Suprapubic skin (tissue), 4 donors: Measurements from ENCODE around the gene FZD1. TPM values are rescaled to one million over a fixed set of nuclear protein-coding genes. Genes with fewer than 3 reads are reported as not detected.

Source experiments
- DNase-seq, 2 donors: peaks; one replicate each; pipeline ENCODE4 v3.0.0-alpha.2; 2019; ENCODE audit warnings: low spot score in 2 of 2
- H3K27ac ChIP-seq: fragments of 200-600 bp; sonication (generic); one replicate; pipeline ENCODE4 v1.5.1; 2019
- H3K27me3 ChIP-seq: fragments of 200-600 bp; sonication (generic); one replicate; pipeline ENCODE4 v1.5.1; 2019
- H3K36me3 ChIP-seq: fragments of 200-600 bp; sonication (generic); one replicate; pipeline ENCODE4 v1.5.1; 2019
- H3K4me1 ChIP-seq: fragments of 200-600 bp; sonication (generic); one replicate; pipeline ENCODE4 v1.5.1; 2019
- H3K4me3 ChIP-seq: fragments of 200-600 bp; sonication (generic); one replicate; pipeline ENCODE4 v1.5.1; 2019; ENCODE audit warnings: mild to moderate bottlenecking
- H3K9me3 ChIP-seq: fragments of 200-600 bp; sonication (generic); one replicate; pipeline ENCODE4 v1.5.1; 2019
- CTCF ChIP-seq, 2 donors: fragments of 200-600 bp in 1 of 2; fragments of 450-650 bp in 1 of 2; sonication (generic) in 1 of 2; IDR thresholded peaks; one replicate each; pipeline ENCODE4 v1.5.1; 2016 to 2019; ENCODE audit warnings: antibody characterized with exemption in 2 of 2, mild to moderate bottlenecking in 1 of 2, moderate library complexity in 1 of 2
- EP300 ChIP-seq: sonication (generic); formaldehyde crosslinking; IDR thresholded peaks from one replicate; pipeline ENCODE4 v1.6.1; 2017; ENCODE audit warnings: antibody characterized with exemption
- POLR2A ChIP-seq, 2 donors: fragments of 450-650 bp; IDR thresholded peaks; one replicate each; pipeline ENCODE4 v1.6.1; 2017; ENCODE audit warnings: antibody characterized with exemption in 2 of 2, mild to moderate bottlenecking in 2 of 2, moderate library complexity in 2 of 2
- POLR2AphosphoS5 ChIP-seq, 3 donors: sonication (generic); formaldehyde crosslinking; IDR thresholded peaks; one replicate each; pipeline ENCODE4 v1.6.1; 2017; ENCODE audit warnings: antibody characterized with exemption in 3 of 3
- WGBS: methylation state at CpG from one replicate; pipeline ENCODE4 v1.1.5; 2018; 5-methylcytosine and 5-hydroxymethylcytosine counted together
- total RNA-seq, 4 donors: library from RNA; depleted of rRNA; stranded (reverse); fragments of >200 nt; gene quantifications; one replicate each; pipeline ENCODE4 v1.1.0, GENCODE V29; 2016

Gene FZD1
- total RNA-seq, 4 donors from 2014 or later = 23.1 to 43.4 (median 34.9) TPM

GRCh38 chr7:91319351-91319750 is 55.1 kb downstream of the FZD1 start:
- H3K36me3 ChIP-seq = no peaks in the 10 kb centered on the region
- 82% methylated on average over 4 of the region's 4 CpGs for WGBS
- TF ChIP-seq EP300 (no peak), POLR2A (IDR thresholded peaks at IDR 0.05) (no peak), CTCF (IDR thresholded peaks at IDR 0.05) (no peak), POLR2AphosphoS5 (IDR thresholded peaks at IDR 0.05) (no peak)
- H3K9me3 ChIP-seq = no peaks in the 10 kb centered on the region
- H3K4me1 ChIP-seq = no peaks in the 10 kb centered on the region
- H3K27me3 ChIP-seq = no peaks in the 10 kb centered on the region
- H3K27ac ChIP-seq = no peak overlapping the region
- no peak for DNase-seq
- H3K4me3 ChIP-seq = no peak overlapping the region

GRCh38 chr7:91320366-91321078 is 56.3 kb downstream of the FZD1 start:
- no peaks in the 10 kb centered on the region for H3K36me3 ChIP-seq
- H3K4me3 ChIP-seq = no peak overlapping the region
- 96% methylated on average over 4 of the region's 4 CpGs for WGBS
- no peaks in the 10 kb centered on the region for H3K4me1 ChIP-seq
- H3K9me3 ChIP-seq = no peaks in the 10 kb centered on the region
- no peak for TF ChIP-seq EP300
- TF ChIP-seq CTCF (IDR thresholded peaks at IDR 0.05) = no peak
- TF ChIP-seq POLR2A (IDR thresholded peaks at IDR 0.05) = no peak
- no peak for TF ChIP-seq POLR2AphosphoS5 (IDR thresholded peaks at IDR 0.05)
- DNase-seq = no peak
- H3K27ac ChIP-seq = no peak overlapping the region
- H3K27me3 ChIP-seq = no peaks in the 10 kb centered on the region
